Renal cortex interstitium (tissue), 11 donors: ENCODE results near the gene HLA-DMA. TPM values are rescaled to one million over a fixed set of nuclear protein-coding genes. Genes with fewer than 3 reads are reported as not detected.

Source experiments
- DNase-seq, 11 donors: peaks; one replicate each; pipeline ENCODE4 v3.0.0-alpha.2; 2013; ENCODE audit warnings: low read depth in 9 of 11, low spot score in 4 of 11; ENCODE audit errors: extremely low read depth in 1 of 11
- polyA plus RNA-seq, 3 donors: library from polyadenylated mRNA; unstranded; fragments of 120-200 nt; gene quantifications; one replicate each; pipeline ENCODE4 v1.2.1, GENCODE V29; 2013; ENCODE audit not compliant: insufficient read length in 3 of 3

Gene HLA-DMA
- polyA plus RNA-seq, 3 donors = 13.9 to 24.6 (median 22.5) TPM

DNA sequence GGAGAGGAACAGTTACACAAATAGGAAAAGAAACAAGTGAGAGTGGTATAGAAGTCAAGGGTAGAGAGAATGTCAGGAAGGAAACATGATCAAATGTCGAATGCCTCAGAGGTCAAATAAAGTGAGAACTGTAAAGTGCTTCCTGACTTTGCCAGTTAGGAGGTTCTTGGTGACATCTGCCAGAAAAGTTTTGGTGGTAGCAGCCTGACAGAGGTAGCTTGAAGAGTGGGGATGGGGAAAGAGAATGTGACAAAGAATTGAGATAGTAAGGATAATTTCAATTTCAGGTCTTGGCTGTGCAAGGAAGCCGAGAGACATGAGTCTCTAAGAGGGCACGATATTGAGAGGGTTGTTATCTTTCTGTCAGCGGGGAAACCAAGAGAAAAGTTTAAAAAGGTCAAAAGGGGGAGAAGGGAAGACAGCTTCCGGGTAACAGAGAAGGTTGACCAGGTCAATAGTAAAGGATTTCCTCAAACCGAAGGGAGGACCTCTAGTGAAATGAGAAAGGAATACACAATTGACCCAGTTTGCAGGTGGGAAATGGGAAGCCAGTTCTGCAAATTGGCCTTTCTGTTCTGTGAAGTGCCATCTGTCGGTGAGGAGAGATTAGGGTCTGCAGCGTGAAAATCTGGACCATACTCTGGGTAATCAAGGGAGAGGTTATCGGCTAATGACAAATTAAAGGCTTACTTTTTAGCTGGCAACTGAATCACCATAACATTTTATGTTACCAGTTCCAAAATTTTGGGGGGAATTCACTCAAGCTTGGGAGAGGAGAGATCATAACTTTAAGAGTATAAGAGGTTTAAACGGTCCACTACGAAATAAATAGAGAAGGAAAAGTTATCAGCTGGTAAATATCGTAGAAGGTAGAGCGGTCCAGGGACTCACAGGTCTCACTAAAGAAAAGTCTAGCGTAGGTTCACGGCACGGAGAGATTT lies 14.5 kb upstream of the HLA-DMA start:
- peak in 1 of 11 donors; percentile 34 for DNase-seq

DNA sequence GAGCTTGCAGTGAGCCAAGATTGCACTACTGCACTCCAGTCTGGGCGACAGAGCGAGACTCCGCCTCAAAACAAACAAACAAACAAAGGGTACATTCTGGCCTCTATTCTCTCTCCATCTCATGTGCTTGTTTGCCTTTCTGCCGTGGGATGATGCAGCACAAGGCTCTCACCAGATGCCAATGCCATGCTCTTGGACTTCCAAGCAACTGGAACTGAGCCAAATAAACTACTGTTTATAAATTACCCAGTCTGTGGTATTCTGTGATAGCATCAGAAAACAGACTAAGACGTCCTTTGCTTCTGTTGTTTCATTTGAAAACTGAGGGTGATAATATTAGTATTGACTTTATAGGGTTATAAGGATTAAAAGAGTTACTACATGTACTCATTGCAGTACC lies 11.9 kb upstream of the HLA-DMA start:
- DNase-seq = no peak

DNA sequence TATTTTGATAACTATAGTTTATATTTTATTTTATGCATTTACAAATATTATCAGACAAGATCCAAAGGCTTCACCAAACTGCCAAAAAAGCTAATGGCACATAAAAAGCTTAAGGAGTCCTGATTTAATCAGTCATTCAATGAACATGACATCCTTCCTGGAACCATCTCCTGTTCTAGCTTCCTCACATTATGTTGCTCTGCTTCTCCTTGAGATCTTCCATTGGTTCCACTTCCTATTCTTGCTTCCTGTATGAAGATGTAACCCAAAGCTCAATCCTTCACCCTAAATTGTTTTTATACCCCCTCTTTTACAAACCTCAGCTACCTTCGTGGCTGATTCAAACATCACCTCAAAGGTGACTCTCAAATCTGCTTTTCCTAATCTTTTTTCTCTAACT lies 11.0 kb upstream of the HLA-DMA start:
- DNase-seq = no peak

DNA sequence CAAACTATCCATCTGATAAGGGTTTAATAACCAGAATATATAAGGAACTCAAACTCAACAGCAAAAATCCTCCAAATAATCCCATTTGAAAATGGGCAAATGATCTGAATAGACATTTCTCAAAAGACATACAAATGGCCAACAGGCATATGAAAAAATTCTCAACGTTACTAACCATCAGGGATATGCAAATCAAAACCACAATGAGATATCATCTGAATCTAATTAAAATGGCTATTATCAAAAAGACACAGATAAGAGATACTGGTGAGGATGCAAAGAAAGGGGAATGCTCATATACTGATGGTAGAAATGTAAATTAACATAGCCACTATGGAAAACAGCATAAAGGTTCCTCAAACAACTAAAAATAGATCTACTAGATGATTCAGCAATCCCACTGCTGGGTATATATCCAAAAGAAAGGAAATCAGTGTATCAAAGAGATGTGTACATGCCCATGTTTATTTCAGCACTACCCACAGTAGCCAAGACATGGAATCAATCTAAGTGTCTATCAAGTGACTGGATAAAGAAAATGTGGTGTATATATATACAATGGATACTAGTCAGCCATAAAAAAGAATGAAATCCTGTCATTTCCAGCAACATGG lies 9.4 kb upstream of the HLA-DMA start:
- no peak for DNase-seq

DNA sequence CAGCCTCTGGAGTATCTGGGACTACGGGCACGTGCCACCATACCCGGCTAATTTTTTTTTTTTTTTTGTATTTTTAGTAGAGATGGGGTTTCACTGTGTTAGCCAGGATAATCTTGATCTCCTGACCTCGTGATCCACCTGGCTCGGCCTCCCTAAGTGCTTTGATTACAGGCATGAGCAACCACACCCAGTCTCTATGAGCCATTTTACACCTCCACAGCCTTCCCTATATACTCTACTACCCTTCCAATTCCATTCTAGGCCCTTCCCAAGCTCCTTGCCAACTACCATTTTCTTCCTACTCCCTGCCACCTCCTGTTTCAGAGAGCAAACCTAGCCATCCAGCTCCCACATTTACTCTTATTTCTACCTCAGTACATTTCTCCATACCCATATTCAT lies 7.7 kb upstream of the HLA-DMA start:
- DNase-seq = no peak

DNA sequence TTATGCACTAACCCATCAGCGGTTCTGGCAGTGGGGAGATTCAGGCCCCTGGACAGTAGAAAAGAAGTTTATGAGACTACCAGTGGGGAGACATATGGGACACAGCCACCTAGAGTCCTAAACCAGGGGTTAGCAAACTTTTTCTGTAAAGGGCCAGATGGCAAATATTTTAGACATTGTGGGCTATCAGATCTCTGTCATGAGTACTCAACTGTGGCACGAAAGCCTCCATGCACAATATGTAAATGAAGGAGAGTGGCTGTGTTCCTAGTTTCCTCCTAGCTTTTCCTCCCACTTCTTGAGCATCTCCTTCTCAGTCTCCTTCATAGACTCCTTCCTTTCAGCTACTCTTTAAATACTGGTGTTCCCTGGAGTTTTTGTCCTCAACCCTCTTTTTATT lies 3.3 kb upstream of the HLA-DMA start:
- DNase-seq = no peak

DNA sequence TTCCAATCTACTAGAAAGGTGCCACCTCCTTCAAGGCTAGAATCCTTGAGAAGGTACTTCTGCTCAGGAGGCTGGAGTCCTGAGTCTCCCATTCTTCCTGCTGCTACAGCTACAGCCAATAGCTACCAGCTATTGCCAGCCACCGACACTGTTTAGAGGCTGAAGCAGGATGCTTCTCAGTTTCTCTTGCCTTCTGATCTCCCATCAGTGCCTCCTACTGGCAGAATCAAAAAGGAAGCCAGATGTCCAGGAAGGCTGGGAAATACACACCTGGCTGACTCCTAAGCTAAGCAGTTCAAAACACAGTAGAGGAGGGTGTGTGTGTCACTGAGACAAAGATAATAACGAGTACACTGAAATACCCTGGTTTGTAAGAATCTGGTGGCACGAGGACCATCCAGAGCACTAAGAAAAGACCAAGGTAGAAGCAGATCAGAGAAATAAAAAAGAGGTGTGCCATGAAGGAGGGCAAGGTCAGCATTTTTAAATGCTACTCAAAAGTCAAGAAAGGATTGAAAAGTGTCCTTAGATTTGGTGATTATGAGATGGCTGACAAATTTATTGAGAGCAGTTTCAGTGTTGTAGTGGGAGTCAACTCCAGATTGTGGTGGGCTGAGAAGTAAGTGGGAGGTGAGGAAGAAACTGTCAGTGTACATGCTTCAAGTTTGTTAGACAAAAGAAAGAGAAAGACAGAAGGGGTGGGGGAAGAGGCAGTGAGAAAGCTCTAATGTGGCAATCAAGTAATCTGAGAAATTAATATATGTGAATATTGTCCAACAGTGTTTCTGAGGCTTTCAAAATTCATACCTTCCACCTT lies 2.3 kb upstream of the HLA-DMA start:
- DNase-seq = no peak

DNA sequence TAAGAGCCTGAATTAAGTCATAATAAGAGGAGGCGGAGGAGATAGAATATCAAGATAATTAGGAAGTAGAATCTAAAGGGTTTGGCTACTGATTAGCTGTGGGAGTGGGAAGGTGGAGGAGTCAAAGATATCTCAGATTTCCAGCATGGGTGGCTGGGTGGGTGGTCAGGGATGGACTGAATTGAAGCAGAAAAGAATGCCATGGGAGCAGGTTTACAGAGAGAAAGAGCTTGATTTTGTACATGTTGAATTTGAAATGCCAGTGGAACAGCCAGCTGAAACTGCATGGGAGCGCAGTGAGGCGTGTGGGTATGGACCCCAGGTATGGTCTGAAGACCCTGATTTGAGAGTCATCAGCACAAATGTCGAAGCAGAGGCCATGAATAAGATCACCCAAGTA lies 1.4 kb upstream of the HLA-DMA start:
- DNase-seq = no peak

DNA sequence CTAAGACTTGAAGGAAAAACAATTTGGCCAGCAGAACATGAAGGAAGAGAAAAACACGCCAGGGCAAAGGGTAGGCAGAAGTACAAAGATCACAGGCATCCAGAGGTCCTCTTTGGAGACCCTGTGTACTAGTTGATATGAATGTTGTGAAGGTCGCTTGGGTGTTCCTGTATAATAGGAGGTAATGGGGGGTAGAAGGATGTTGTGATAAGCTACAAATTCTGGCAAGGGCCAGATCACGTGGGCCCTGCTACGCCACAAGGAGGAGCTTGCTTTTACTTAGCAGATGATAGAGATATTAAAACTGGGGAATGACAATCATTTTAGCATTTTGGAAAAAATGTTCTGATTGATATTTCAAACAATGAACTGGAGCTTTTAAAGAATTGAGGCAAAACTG lies 878 bp upstream of the HLA-DMA start:
- DNase-seq = no peak

DNA sequence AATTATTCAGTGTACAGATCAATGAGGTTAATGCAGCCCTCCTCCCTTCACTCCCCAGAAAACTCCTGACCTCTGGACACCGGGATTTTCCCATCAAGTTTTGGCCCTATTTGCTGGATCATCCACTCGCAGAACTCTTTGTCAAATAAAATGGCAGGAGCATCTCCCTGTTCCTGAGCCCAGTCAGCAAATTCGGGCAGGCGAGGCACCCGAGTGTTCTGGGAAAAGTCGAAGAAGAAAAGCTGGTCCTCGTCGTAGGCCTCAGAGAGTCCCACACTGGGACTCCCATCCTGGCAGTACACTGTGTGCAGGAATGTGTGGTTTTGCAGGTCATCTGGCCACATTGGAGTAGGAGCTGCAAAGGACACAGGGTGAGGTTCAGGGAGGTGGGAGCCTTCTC lies 2.4 kb downstream of the HLA-DMA start:
- DNase-seq = no peak

DNA sequence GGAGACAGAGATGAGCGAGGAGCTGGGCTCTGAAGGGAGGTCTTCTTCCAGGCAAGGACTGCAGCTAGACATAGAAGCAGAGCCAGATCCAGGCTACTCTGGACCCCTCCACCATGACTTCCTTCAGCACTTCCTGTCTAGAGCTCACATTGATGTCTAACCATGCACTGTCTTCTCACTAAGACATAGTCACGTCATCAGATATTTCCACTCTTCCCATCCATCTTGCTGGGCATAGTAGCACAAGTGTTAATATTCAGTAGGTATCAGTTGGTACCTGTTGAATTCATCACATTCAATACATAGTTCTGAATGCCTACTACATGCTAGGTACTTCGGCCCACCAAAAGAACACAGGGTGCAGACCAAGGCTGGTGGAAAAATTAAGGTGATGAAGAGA lies 2.9 kb downstream of the HLA-DMA start:
- DNase-seq = no peak

DNA sequence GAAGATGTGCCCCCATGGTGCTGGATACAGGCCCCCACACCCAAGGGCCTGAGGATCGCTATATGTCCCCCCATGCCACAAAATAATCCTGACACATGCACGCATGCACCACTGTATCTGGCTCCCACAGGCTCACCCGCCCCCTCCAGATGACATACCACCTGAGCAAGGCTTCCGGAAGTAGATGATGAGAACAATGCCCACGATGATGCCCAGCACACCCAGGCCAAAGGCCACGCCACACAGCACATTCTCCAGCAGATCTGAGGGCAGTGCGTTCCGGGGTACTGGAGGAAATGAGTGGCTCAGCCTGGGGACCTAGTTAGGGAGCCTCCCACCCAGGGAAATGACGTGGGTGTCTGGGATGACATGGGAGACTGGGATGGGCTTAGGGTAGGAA lies 3.8 kb downstream of the HLA-DMA start:
- DNase-seq = no peak

DNA sequence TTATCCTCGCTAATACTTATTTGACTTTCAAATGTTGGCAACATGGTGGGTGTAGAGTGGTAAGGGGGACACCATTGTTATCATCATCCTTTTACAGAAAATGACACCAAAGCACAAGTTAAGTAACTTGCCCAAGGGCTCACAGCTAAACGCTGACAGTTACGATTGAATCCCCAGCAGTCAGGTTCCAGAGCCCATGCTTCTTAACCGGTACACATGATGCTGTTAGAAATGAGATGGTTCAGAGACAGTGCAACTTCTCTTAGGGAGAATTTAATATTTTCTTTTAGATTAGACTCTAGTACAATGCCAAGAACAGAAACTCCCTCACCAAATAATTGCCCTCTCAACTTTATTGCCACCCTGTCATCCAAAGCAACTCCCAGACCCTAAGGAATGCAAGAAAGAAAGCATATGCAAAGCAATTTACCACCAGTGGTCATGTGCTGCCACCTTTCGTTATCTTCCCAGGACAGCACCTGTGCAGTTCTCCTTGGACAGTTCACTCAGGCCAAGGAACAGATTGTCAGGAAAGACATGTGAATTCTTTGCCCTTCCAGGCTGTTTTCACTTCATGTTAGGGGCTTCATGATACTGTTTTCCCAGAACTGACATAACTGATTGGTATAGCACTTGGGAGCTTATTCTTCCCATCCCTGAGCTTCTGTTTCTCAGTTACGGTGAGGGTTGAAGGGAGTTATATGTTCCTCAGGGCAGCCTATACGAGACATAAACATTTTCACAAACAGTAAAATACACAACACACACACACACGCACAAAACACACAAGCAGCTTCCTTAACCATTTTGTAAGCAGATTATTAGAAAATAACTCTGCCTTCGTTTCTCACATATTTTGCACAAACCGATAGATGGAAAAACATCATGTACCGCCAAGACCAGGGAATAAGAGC lies 5.1 kb downstream of the HLA-DMA start:
- DNase-seq = peak in 3 of 11 donors; percentile 67 to 76 (median 68)

DNA sequence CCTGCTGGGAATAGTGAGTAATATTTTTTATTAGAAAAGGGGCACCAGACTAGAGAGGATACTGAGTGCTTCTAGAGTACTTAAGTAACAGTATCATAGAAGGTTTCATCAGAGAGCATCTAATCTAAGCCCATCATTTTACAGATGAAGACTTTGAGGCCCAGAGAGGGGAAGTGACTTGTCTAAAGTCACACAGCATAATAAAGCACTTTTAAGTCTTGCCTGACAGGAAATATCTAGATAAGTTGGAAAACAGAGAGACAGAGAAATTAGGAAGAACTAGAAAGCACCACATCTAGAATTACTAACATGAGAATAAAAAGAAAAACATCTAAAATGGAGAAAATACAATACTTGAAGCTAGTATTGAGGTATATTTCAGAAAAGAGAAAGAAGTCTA lies 6.0 kb downstream of the HLA-DMA start:
- DNase-seq = no peak

DNA sequence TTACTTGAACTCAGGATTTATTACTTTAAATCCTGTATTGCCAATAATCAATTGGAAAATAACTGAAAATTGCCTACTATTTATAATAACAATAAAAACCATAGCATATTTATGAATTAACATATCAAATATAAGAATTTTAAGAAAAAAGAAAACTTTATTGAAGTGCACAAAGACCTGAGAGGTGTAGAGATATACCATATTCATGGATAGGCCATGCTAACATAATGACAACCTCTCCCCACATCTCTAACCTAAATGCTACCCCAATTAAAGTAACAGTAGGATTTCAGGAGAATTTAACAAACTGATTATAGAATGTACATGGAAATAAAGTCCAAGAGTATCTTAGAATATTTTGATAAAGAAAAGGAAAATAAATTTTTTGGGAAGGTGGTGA lies 6.9 kb downstream of the HLA-DMA start:
- DNase-seq = no peak

DNA sequence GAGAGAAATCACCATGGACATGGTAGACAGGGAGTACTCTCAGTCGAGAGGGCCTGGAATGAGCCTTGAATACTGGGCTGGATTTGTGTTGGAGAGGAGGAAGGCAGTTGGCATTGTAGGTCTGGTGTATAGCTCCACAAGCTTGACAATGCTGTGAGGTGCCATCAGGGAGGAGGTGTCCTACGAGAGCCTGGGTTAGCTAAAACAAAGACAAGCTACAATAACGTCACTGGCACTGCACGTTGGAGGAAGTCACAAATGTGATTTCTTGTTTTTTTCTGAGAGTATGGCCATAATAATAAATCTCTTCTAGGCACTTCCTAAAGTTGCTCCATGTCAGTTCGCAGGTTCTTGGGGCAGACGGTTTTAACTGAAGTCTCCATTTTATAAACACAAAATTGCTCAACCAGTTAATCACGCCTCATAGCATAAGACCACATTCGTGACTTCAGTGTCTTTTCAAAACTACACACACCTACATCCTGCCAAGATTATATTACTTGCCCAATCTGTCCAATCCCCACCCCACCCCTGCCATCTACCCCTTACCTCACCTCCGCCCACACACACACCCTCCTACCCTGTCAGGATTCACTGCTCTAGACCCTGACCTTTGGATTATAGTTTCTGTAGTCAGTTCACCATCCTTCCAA lies 7.7 kb downstream of the HLA-DMA start:
- no peak for DNase-seq

DNA sequence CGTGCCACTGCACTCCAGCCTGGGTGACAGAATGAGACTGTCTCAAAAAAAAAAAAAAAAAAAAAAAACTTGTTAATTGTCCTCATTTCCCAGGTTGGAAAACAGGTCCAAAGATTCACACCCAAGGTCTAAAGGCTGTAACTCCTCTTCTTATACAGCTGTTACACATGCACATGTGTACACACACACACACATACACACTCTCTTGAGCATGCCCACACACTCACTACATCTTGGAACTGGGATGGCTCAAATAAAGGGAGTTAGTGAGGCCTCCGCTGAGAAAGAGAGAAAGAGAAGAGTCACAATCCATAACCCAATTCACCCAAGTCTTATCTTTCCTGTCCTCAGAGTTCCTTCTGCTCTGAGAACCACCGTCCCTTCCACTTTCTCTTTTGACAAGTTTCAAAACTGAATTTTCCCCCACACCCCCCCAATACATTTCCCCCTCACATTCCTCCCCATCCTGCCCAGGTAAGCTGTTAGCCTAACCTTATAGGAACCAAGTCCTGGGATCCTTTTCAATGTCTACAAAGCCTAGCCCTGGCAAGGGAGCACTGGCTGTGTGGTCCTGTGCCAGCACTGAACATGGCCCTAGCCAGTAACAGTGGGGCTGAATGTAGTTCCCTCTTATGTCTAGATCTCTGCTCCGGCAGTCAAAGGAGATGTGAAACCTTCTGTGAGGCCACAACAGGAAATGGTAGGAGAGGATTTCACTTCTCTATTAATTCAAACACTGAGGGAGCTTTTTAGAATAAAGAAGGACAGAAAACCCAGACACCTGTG lies 8.8 kb downstream of the HLA-DMA start:
- no peak for DNase-seq
